ENCODE data around the gene NUDT10.

GRCh38 chrX:51376672-51377071, 44.0 kb downstream of the NUDT10 start:
- TF ChIP-seq, protein P1, sequence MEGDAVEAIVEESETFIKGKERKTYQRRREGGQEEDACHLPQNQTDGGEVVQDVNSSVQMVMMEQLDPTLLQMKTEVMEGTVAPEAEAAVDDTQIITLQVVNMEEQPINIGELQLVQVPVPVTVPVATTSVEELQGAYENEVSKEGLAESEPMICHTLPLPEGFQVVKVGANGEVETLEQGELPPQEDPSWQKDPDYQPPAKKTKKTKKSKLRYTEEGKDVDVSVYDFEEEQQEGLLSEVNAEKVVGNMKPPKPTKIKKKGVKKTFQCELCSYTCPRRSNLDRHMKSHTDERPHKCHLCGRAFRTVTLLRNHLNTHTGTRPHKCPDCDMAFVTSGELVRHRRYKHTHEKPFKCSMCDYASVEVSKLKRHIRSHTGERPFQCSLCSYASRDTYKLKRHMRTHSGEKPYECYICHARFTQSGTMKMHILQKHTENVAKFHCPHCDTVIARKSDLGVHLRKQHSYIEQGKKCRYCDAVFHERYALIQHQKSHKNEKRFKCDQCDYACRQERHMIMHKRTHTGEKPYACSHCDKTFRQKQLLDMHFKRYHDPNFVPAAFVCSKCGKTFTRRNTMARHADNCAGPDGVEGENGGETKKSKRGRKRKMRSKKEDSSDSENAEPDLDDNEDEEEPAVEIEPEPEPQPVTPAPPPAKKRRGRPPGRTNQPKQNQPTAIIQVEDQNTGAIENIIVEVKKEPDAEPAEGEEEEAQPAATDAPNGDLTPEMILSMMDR (IDR thresholded peaks at IDR 0.05) = no peak
- TF ChIP-seq POLR2A (IDR thresholded peaks at IDR 0.05) = no peak
